Urinary bladder (tissue), 4 donors: ENCODE measurements around the gene KRT7. TPM values are rescaled to one million over a fixed set of nuclear protein-coding genes. Genes with fewer than 3 reads are reported as not detected.

ENCODE experiments used
- DNase-seq: peaks from one replicate; pipeline ENCODE4 v3.0.0-alpha.2; 2015; ENCODE audit errors: extremely low spot score
- H3K27ac ChIP-seq: one replicate; pipeline ENCODE4 v1.5.1; 2013; ENCODE audit warnings: low read depth, mild to moderate bottlenecking, moderate library complexity
- H3K36me3 ChIP-seq: one replicate; pipeline ENCODE4 v1.6.1; 2013; ENCODE audit warnings: mild to moderate bottlenecking, moderate library complexity; ENCODE audit not compliant: insufficient read depth
- H3K4me1 ChIP-seq: one replicate; pipeline ENCODE4 v1.6.1; 2013; ENCODE audit warnings: mild to moderate bottlenecking, moderate library complexity; ENCODE audit not compliant: insufficient read depth
- H3K4me3 ChIP-seq: one replicate; pipeline ENCODE4 v1.5.1; 2013; ENCODE audit warnings: low read depth, low read length
- WGBS: extraction: QIAGEN DNeasy Blood & Tissue Kit; methylation state at CpG from one replicate; pipeline ENCODE4 v1.1.7; 2013; 5-methylcytosine and 5-hydroxymethylcytosine counted together
- polyA plus RNA-seq: library from polyadenylated mRNA; stranded (reverse); fragments of 200-250 nt; gene quantifications from one replicate; pipeline ENCODE4 v1.2.3, GENCODE V29; 2013
- total RNA-seq: library from RNA; depleted of rRNA; stranded (reverse); fragments of >200 nt; gene quantifications from one replicate; pipeline ENCODE4 v1.2.3, GENCODE V29; 2014
- donor health status: healthy with polysubstance abuse.
- donor health status: healthy.

Gene KRT7
- total RNA-seq (147 TPM), polyA plus RNA-seq (158 TPM)

DNA sequence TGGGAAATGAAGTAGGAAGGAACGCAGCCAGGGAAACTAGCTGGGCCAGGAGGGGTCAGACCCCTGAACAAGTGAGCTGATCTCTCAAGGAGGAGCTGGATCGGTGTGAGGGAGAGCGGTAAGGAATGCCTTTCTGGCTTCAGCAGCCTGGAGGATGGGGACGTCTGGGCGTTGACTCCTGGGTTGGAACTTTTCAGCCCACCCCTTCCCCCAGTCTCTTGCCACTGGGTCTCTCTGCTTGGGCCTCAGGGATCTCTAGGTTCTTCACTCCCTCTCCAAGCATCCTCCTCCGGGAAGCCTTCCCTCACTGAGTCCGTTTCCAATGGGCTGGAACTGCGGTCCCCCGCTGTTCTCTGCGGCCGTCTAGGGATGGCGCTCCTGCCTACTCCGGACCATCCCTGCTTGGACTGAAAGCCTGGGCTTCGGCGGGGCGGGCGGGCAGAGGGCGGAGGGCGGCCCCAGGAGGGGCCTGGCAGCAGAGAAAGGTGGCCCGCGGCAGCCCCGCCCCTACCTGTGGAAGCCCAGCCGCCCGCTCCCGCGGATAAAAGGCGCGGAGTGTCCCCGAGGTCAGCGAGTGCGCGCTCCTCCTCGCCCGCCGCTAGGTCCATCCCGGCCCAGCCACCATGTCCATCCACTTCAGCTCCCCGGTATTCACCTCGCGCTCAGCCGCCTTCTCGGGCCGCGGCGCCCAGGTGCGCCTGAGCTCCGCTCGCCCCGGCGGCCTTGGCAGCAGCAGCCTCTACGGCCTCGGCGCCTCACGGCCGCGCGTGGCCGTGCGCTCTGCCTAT is at the start of gene KRT7:
TSS of gene KRT7 (plus strand) at position 570 of the 788 bp plus-strand sequence. CDS start at position 624, 54 bp downstream.
- Histone ChIP-seq H3K36me3 (no peaks in the 10 kb centered on the region), H3K27ac (peak within 1 kb of the TSS; percentile 68), H3K4me3 (peak within 1 kb of the TSS; percentile 10), H3K4me1 (no peaks in the 10 kb centered on the region)
- 7% methylated on average over 58 of the region's 58 CpGs for WGBS
- DNase-seq = no peak

DNA sequence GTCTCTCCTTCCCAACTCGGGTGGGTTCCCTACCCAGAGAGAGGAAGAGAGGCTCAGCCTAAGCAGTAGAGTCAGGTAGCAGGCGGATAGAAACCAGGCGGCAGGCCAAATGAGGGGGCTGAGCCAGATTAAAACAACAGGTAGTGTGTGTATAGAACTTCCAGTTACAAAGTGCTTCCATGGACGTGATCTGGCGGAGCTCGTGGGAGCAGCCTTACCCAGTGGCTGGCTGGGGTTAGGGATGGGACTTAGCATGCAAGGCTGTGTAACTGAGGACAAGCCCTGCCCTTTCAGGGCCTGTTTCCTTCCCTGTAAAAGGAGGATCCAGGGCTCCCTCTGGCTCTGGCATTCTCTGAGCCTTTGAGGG is 49.5 kb upstream of the KRT7 start:
- no peaks in the 10 kb centered on the region for H3K4me1 ChIP-seq
- no peak for DNase-seq
- no peak overlapping the region for H3K4me3 ChIP-seq
- H3K27ac ChIP-seq = no peak overlapping the region
- H3K36me3 ChIP-seq = no peaks in the 10 kb centered on the region
- WGBS = 78% methylated on average over 6 of the region's 6 CpGs

DNA sequence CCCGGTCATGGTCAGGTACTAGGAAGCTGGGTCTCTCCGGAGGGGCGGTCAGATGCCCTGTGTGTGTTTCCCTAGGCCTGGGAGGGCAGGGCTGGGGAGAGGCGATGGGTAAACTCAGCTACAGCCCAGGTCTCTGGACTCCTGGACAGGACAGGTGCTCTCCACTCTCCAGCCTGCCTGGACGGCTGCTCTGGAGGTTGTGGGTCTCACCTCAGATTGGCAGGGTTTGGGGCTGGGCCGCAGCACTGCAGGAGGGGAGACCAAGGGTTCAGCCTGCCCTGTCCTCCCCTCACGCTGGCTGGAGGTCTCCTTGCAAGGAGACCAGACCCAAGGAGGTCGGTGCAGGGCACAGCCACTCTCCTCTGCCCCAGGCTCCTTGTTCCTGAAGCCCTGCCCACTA is 49.1 kb upstream of the KRT7 start:
- Histone ChIP-seq H3K4me3 (no peak overlapping the region), H3K36me3 (no peaks in the 10 kb centered on the region), H3K4me1 (no peaks in the 10 kb centered on the region), H3K27ac (no peak overlapping the region)
- DNase-seq = no peak
- 79% methylated on average over 8 of the region's 8 CpGs for WGBS

DNA sequence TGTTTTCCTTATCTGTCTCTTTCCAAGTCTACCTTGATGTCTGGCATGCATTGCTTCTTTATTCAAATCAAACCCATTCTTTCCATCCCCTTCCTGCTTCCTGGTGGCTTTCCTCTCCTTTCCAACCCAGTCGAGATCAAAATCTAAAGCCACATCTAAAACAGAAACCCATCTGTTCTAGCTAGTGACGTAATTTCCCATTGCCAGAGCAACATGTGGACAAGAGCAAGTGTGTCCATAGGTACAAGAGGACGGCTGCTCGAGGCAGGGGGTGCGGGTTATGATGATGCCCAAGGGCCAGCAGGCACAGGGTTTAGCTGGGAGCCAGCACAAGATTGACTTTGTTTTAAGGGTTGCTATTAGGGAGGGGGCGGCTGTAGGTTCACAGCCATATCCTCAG is 48.2 kb upstream of the KRT7 start:
- no peaks in the 10 kb centered on the region for H3K36me3 ChIP-seq
- no peak for DNase-seq
- no peak overlapping the region for H3K27ac ChIP-seq
- no peaks in the 10 kb centered on the region for H3K4me1 ChIP-seq
- 80% methylated on average over 6 of the region's 6 CpGs for WGBS
- no peak overlapping the region for H3K4me3 ChIP-seq

DNA sequence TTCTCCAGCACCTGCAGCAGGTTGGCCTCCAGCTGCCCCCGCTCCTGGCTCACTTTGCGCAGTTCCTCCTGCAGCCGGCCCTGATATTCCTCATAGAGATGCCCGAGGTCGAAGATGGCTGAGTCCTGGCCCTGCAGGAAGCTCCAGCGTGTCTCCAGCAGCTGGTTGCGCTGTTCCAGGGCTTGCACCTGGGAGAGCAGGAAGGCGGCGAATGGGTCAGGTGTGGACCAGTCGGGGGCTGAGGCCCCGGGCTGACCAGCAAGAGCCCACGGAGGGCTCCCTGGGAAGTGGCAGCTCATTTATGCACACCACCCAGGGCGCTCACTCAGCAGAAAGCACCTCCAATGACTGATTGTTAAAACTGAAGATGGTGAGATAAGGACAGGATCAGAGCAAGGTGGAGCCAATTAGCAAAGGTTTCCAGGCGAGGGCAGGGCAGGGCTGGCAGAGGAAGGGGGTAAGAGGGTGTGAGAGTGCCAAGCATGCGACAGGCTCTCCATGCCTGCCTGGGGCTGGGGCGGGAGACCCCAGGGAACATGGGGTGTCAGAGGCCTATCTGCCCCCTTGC is 47.6 kb upstream of the KRT7 start:
- no peak for DNase-seq
- Histone ChIP-seq H3K27ac (no peak overlapping the region), H3K36me3 (no peaks in the 10 kb centered on the region), H3K4me3 (no peak overlapping the region), H3K4me1 (no peaks in the 10 kb centered on the region)
- 86% methylated on average over 16 of the region's 16 CpGs for WGBS

DNA sequence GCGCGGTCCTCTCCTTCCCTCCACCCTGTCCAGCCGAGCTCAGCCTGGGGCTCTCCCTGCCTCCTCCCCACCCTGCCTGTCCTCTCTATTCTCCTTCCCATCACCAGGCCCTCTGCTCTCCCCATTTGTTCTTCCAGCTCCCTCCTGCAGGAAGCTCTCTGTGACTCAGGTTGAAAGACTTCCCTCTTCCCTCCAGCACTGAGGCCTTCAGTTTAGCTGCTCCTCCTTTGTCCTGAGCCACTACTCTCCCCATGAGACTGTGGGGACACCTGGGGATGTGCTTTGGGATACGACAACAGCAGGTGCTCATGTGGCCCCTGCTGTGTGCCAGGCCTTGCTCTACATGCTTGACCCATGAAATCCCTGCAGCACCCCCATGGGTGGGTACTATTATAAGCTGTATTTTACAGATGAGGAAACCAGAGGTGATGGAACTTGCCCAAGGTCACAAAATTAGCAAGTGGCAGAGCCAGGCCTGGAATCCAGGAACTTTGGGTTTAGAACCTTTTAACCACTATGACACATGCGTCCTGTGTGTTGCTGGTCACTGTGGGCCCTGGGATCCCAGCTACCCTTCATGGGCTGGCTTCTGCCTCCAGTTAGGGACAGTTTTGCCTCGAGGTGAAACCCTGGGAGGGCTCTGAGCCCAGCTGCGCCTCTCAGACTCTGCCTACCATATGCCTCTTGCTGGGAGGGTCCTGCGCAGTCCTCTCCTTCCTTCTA is 46.8 kb upstream of the KRT7 start:
- H3K4me1 ChIP-seq = no peaks in the 10 kb centered on the region
- H3K27ac ChIP-seq = no peak overlapping the region

DNA sequence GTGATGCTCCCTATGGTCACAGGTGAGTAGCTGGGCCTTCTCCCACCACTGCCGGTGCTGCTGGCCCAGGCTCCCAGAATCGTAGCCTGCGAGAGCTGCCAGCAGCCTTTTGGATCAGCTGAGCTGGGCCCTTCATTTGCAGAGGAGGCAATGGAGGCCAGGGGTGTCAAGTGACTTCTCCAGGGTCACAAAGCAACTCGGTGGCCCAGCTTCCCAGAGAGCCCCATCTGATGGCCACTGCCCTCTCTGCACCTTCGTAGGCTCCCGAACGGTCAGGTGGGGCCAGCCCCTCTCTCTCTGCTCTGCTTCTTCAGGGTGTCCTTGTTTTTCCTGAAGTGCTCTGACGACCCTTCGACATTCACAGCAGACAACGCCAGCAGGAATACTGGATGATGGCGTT is 45.8 kb upstream of the KRT7 start:
- no peak for DNase-seq
- H3K4me1 ChIP-seq = no peaks in the 10 kb centered on the region
- WGBS = 92% methylated on average over 11 of the region's 11 CpGs
- no peaks in the 10 kb centered on the region for H3K36me3 ChIP-seq
- no peak overlapping the region for H3K27ac ChIP-seq
- H3K4me3 ChIP-seq = no peak overlapping the region

More for the DNA sequence above, 46.8 kb upstream of the KRT7 start:
- WGBS = 76% methylated on average over 8 of the region's 8 CpGs
- DNase-seq = no peak
- Histone ChIP-seq H3K36me3 (no peaks in the 10 kb centered on the region), H3K4me3 (no peak overlapping the region)

DNA sequence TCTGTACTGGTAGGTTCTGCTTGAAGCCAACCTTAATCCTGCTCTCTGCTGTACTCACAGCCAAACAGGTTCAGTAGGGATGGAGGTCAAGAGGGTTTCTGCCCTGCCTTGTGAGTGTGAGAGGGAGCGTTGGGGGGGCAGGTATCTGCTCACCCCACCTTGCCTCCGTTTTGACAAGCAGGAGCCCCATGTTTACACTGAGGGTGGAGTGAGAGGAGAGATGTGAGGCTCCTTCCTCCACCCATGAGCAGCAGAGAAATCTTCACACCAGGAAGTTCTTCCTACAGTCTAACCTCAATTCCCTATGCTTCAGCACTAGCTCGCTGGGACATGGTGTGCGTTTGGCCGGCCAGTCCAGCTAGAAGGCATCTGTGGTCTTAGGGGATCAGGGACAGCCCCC is 45.4 kb upstream of the KRT7 start:
- Histone ChIP-seq H3K27ac (no peak overlapping the region), H3K36me3 (no peaks in the 10 kb centered on the region), H3K4me1 (no peaks in the 10 kb centered on the region), H3K4me3 (no peak overlapping the region)
- DNase-seq = no peak
- 92% methylated on average over 5 of the region's 5 CpGs for WGBS

DNA sequence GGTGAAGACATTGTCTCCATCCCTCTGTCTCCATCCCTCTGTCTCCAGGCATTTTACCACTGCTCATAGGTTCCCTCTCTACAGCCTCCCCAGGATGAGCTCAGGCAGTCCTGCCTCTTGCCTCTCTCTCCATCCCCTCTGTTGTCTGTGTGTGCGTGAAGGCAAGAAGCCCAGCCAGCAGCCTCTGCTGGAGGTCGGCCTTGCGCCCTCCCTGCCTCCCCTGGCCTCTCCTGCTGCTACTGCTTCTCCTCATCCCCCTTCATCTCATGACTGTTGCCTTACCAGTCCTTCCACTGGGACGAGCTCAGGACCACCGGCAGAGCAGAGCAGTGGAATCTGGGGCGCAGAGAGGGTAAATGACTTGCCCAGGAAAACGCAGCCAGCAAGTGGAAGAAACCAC is 44.4 kb upstream of the KRT7 start:
- Histone ChIP-seq H3K4me3 (no peak overlapping the region), H3K36me3 (no peaks in the 10 kb centered on the region), H3K4me1 (no peaks in the 10 kb centered on the region), H3K27ac (no peak overlapping the region)
- DNase-seq = no peak
- WGBS = 95% methylated on average over 7 of the region's 7 CpGs

DNA sequence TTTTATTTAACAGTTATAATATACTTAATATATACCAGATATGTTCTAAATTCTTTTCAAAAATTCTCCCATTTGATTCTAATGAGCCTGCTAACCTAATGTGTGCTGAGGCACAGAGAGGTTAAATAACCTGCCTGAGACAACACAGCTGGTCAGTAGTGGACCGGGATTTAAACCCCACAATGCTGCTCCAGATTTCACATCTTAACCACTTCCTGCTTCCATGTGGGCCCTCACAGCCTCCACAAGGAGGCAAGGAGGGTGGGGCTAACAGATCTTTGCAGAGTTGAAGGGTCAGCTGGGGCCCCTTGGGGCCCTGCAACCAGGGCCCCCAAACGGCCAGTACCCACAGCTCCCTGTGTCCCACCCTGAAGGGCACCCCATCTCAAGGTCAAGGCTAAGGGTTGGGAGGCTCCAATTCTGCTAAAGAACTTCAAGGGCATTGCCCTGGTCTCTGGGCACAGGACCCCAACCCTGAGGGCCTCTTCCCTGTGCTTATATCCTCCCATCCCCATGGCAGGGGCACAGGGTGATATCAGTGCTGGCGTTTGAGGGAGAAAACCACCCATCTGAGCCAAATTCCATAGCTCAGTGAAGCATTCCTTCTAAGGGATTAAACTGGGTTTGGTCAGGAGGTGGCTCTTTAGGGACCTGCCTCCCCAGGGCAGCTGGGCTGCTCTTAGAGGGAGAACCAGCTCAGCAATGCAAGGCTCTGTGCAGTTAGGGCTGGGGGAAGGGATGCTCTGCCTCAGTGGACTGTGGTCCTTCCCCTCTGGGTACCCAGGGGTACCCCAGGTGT is 43.5 kb upstream of the KRT7 start:
- H3K27ac ChIP-seq = no peak overlapping the region
- WGBS = 65% methylated on average over 3 of the region's 3 CpGs
- no peak overlapping the region for H3K4me3 ChIP-seq
- DNase-seq = no peak
- no peaks in the 10 kb centered on the region for H3K4me1 ChIP-seq
- H3K36me3 ChIP-seq = no peaks in the 10 kb centered on the region

DNA sequence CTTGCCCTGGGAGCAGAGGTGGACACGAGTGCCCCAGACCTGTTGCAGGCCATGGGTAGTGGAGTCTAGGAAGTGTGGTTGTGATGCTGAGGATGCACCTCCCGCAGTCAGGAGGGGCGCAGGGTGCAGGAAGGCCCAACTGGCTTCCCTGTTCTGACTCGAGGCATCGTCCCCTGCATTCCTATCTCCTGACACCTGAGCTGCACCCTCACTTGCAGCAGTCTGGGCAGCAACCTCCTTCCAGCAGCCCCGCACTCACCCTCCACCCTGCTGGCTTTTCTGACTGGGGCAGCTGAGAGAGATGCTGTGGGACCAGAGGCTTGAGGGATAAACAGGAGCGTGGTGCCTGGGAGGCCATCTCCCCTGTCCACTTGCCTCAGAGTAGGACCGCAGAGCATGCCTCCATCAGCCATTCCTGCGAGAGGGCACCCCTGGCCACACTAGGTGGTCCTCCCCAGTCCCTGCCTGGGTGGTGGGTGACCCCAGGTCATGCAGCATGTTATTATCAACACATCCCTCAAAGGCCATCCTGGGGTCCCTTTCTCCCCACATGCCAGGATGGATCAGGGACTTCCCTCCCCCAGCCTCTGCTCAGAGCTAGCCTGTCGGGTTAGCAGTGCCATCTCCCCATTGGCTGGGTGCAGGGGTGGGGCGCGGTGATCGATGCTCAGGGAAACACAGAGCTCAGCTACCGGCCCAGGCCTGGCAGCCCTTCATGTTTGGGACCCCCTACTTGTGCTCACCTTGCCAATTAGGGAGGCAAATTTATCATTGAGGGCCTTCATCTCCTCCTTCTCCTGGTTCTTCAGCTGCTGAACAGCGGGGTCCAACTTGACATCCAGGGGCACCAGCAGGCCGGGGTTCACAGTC is 41.9 kb upstream of the KRT7 start:
- H3K4me1 ChIP-seq = no peaks in the 10 kb centered on the region
- no peak overlapping the region for H3K27ac ChIP-seq
- no peak overlapping the region for H3K4me3 ChIP-seq
- WGBS = 83% methylated on average over 16 of the region's 16 CpGs
- no peak for DNase-seq
- H3K36me3 ChIP-seq = no peaks in the 10 kb centered on the region

DNA sequence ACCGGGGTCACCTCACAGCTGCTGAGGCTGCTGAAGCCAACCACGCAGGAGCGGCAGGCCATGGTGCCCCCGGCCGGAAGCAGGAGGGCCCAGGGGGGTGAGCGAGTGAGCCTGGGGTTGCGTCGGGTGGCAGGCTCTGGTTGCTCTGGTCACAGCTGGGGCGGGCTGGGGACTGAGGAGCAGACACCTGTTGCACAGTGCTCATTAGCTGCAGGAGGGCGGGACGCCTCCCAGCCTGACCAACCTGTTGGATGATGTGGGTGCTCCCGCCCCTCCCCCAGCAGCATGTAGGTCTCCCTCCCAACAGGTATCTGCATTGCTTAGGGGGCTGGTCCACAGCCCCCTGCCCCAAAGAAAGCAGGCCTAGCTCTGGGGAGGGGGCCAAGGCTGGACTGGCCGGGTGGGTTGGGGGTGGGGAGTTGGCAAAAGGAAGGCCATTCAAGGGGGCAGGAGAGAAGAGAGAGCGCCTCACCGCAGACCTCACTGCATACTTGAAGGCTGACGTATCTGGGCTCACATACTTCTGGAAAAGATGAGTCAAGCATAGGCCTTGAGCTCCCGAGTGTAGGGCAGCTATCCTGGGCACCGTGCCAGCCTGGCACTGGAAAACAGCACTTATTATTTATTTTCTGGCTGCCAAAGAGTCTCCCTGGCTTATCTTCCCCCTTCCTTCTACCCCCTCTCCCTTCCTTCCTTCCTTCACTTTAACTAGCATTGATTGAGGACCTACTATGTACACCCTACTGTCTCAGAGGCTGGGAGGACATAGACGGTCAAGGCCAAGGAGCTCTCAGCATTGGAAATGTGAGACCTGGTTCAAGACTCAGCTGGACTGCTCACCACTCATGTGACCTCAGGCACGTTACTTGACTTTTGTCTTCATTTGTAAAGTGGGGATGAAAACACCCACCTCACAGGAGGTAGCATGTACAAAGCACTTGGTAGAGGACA is 40.9 kb upstream of the KRT7 start, which contains the start of gene KRT80:
TSS of gene KRT80 (minus strand) at position 174 of the 951 bp plus-strand sequence. CDS start at position 62, 112 bp downstream.
- no peak within 1 kb of the TSS for H3K4me3 ChIP-seq
- no peak within 1 kb of the TSS for H3K27ac ChIP-seq
- DNase-seq = peak; percentile 90
- H3K4me1 ChIP-seq = no peaks in the 10 kb centered on the region
- WGBS = 62% methylated on average over 20 of the region's 20 CpGs
- H3K36me3 ChIP-seq = no peaks in the 10 kb centered on the region
